BE2C (cell line): ENCODE measurements around the gene HAND1.
A peak's percentile ranks its signal among the peaks of the same experiment; 100 is the strongest.

Experiments used
- DNase-seq: peaks from one replicate; pipeline ENCODE4 v3.0.0-alpha.2; 2020
- H3K27me3 ChIP-seq: fragments of 250-450 bp; sonication (Bioruptor Pico); 2 replicates; pipeline ENCODE4 v1.5.1; 2020; ENCODE audit warnings: mild to moderate bottlenecking
- H3K36me3 ChIP-seq: fragments of 250-450 bp; sonication (Bioruptor Pico); 2 replicates; pipeline ENCODE4 v1.5.1; 2020; ENCODE audit warnings: mild to moderate bottlenecking
- H3K4me1 ChIP-seq: fragments of 250-450 bp; sonication (Bioruptor Pico); 2 replicates; pipeline ENCODE4 v1.5.1; 2020
- H3K4me3 ChIP-seq: 2 replicates; pipeline ENCODE4 v1.5.1; 2011; ENCODE audit warnings: low read depth, low read length
- H3K9me3 ChIP-seq: fragments of 250-450 bp; sonication (Bioruptor Pico); 2 replicates; pipeline ENCODE4 v1.5.1; 2020
- TF ChIP-seq, protein P1 (sequence below): IDR thresholded peaks from 2 replicates; pipeline ENCODE4 v1.5.1; 2012; ENCODE audit warnings: mild to moderate bottlenecking, low read depth, low read length

Gene HAND1

DNA sequence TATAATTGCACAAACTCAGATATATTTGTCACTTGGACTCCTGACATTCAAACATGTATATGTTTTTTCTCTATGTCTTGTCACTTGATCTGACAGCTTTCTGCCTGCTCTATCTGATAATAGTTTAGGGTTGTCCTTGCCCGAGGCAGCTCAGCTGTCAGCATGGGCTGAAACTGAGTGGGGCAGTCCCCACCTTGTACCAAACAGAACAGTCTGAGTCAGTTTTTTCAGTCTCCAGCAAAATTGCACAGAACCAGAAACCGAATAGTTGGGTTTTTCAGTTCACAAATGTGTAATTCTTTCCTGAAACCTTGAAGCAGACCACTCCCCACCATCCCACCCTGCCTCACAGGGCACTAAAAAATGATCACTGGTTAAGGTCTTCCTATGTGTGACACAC is 9.5 kb upstream of the HAND1 start:
- Histone ChIP-seq H3K4me3 (peak overlapping the region; percentile 55), H3K27me3 (no peaks in the 10 kb centered on the region), H3K4me1 (peaks cover 28% of the 10 kb centered on the region), H3K9me3 (no peaks in the 10 kb centered on the region), H3K36me3 (no peaks in the 10 kb centered on the region)
- TF ChIP-seq, protein P1, sequence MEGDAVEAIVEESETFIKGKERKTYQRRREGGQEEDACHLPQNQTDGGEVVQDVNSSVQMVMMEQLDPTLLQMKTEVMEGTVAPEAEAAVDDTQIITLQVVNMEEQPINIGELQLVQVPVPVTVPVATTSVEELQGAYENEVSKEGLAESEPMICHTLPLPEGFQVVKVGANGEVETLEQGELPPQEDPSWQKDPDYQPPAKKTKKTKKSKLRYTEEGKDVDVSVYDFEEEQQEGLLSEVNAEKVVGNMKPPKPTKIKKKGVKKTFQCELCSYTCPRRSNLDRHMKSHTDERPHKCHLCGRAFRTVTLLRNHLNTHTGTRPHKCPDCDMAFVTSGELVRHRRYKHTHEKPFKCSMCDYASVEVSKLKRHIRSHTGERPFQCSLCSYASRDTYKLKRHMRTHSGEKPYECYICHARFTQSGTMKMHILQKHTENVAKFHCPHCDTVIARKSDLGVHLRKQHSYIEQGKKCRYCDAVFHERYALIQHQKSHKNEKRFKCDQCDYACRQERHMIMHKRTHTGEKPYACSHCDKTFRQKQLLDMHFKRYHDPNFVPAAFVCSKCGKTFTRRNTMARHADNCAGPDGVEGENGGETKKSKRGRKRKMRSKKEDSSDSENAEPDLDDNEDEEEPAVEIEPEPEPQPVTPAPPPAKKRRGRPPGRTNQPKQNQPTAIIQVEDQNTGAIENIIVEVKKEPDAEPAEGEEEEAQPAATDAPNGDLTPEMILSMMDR, result no peak
- peak; percentile 70 for DNase-seq

DNA sequence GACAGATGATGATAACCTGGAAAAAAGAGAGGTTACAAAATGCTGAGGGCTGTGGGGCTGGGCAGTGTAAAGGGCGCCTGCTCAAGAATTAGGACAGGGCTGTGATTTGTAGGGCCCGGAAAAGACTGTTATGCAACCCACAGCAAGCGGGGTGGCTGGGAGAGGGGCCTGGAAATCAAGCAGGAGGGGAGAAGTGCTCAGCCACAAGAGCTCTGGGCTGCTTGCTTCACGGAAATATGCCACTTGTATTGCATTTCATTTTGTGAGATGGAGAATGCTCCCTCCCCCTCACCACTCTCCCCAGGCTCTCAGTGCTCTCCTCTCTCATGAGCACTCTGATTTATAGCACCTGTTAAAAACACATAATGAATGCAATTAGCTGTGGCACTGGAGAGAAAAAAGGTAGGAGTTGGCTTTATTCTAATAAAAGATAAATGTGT is 8.4 kb upstream of the HAND1 start:
- Histone ChIP-seq H3K4me3 (peak overlapping the region; percentile 55), H3K9me3 (no peaks in the 10 kb centered on the region), H3K36me3 (no peaks in the 10 kb centered on the region), H3K4me1 (peaks cover 28% of the 10 kb centered on the region), H3K27me3 (no peaks in the 10 kb centered on the region)
- TF ChIP-seq, protein P1, result no peak
- peak; percentile 83 for DNase-seq

- peaks cover 28% of the 10 kb centered on the region for H3K4me1 ChIP-seq
- no peaks in the 10 kb centered on the region for H3K9me3 ChIP-seq
- no peaks in the 10 kb centered on the region for H3K27me3 ChIP-seq
- peak; percentile 76 for DNase-seq
- TF ChIP-seq, protein P1, result no peak
- H3K4me3 ChIP-seq, result peak overlapping the region; percentile 55
- no peaks in the 10 kb centered on the region for H3K36me3 ChIP-seq
Measured at GRCh38 chr5:154485850-154486426, 7.9 kb upstream of the HAND1 start.

DNA sequence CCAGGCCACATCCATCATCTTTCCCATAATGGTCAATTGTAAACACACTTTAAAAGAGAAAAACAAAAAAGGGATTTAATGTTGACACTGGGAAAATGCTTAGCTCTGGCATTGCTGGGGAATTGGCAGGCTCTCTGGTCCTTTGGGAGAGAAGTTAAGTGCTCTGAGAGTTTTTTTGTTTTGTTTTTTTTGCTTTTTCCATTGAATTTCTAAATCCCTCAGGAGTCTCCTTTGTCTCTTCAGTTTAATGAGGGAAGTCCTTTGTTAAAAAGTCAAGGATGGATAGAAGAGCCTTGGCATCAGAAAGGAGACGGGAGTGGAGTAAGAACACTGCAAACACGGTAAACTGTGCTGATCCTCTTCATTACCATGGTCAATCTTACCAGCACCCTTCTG is 7.1 kb upstream of the HAND1 start:
- Histone ChIP-seq H3K4me3 (peak overlapping the region; percentile 55), H3K4me1 (peaks cover 28% of the 10 kb centered on the region), H3K9me3 (no peaks in the 10 kb centered on the region), H3K36me3 (no peaks in the 10 kb centered on the region), H3K27me3 (no peaks in the 10 kb centered on the region)
- DNase-seq, result no peak
- TF ChIP-seq, protein P1, result no peak

- peak overlapping the region; percentile 55 for H3K4me3 ChIP-seq
- DNase-seq, result no peak
- no peaks in the 10 kb centered on the region for H3K36me3 ChIP-seq
- H3K9me3 ChIP-seq, result no peaks in the 10 kb centered on the region
- no peaks in the 10 kb centered on the region for H3K27me3 ChIP-seq
- TF ChIP-seq, protein P1, result no peak
- H3K4me1 ChIP-seq, result peaks cover 28% of the 10 kb centered on the region
Measured at GRCh38 chr5:154484393-154485095, 6.5 kb upstream of the HAND1 start.
